ENCODE results near the gene TUBB.

The TUBB gene

DNA sequence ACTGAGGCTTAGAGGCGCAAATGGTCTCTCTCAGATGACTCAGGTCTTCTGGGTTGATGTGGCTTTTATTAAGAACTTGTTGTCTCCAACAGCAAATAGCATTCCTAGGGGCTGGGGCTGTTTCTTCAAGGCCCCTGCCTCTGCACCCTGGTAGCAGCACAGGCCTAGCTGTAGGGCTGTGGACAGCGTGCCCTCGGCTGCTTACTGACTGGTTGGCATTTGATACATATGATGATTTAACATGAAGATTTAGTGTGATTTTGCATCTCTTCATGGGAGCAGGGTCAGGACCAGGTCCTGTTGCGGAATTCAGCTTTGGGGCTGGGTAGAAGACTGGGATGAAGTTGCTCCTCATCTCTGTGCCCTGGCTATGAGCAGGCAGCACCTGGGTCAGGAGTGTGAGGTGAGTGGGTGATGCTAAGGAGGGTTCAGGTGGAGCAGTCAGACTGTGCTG is 48.5 kb downstream of the TUBB start:
- no peaks in the 10 kb centered on the region for H4K20me1 ChIP-seq (ENCODE audit: insufficient read depth, low read length)
- H3K9me3 ChIP-seq (replicated peaks; ENCODE audit: insufficient read depth, low read length), result no peaks in the 10 kb centered on the region
- no peak overlapping the region for H2AFZ ChIP-seq (ENCODE audit: low read length)
- no peak overlapping the region for H3K4me2 ChIP-seq (ENCODE audit: low read depth, low read length)
- H3K36me3 ChIP-seq (replicated peaks; ENCODE audit: insufficient read depth, low read length), result no peaks in the 10 kb centered on the region
- H3K4me1 ChIP-seq (ENCODE audit: low read length), result no peaks in the 10 kb centered on the region
- no peak overlapping the region for H3K4me3 ChIP-seq (ENCODE audit: low read length)
- H3K27ac ChIP-seq (ENCODE audit: low read length), result no peak overlapping the region
- peaks cover 6% of the 10 kb centered on the region for H3K27me3 ChIP-seq (replicated peaks; ENCODE audit: insufficient read depth, low read length)
- no peaks in the 10 kb centered on the region for H3F3A ChIP-seq (ENCODE audit: insufficient read depth, low read length)
- DNase-seq, result no peak
- H3K9ac ChIP-seq (ENCODE audit: low read length), result no peak overlapping the region
- H3K79me2 ChIP-seq (ENCODE audit: low read length), result no peaks in the 10 kb centered on the region
- no peak for TF ChIP-seq EZH2phosphoT487 (IDR thresholded peaks at IDR 0.05; ENCODE audit: low read length)
- TF ChIP-seq EZH2 (optimal IDR thresholded peaks at IDR 0.05; ENCODE audit: low read depth, low read length), result no peak
- no peak for TF ChIP-seq CTCF (IDR thresholded peaks at IDR 0.05; ENCODE audit: low read length)
- H3K9me2 ChIP-seq (replicated peaks; ENCODE audit: insufficient read depth, low read length), result no peaks in the 10 kb centered on the region

DNA sequence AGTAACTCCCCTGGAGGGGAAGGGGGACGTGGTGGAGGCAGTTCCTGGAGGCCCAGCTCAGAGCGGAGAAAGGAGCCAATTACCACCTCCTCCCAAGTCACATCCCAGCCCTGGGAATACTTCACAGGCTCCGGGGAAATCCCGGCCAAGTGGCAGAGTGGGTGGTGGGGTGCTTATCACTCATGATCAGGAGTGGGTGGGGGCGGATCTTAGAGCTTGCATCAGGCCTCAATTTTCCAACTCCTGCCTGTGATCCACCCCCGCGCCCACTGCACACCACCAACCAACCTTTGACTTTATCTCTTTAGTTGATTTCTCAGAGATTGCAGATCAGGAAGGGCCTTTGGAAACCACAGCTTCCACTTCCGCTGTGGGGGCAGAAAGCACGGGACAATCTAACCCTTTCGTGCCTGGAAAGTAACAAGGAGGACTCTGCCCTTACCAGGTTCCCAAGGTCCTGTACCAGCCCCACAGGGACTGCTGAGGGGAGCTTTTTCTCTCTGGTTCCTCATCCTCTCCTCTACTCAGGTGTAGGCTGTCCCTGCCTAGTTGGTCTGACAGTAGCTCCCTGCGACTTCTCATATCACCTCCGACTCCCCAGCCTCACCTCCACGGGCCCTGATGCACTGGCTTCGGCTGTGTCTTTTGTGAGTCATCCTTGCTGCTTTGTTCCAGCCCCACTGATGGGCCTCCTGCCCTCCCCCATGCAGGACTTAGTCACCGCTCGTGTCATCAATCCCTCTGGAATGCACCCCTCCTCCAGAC is 49.1 kb downstream of the TUBB start:
- Histone ChIP-seq H2AFZ (ENCODE audit: low read length) (no peak overlapping the region), H3K27me3 (replicated peaks; ENCODE audit: insufficient read depth, low read length) (peaks cover under 1% of the 10 kb centered on the region), H3K4me3 (ENCODE audit: low read length) (no peak overlapping the region), H3K79me2 (ENCODE audit: low read length) (no peaks in the 10 kb centered on the region), H4K20me1 (ENCODE audit: insufficient read depth, low read length) (no peaks in the 10 kb centered on the region), H3F3A (ENCODE audit: insufficient read depth, low read length) (no peaks in the 10 kb centered on the region), H3K27ac (ENCODE audit: low read length) (no peak overlapping the region), H3K9me3 (replicated peaks; ENCODE audit: insufficient read depth, low read length) (no peaks in the 10 kb centered on the region), H3K4me1 (ENCODE audit: low read length) (no peaks in the 10 kb centered on the region), H3K9me2 (replicated peaks; ENCODE audit: insufficient read depth, low read length) (no peaks in the 10 kb centered on the region), H3K36me3 (replicated peaks; ENCODE audit: insufficient read depth, low read length) (no peaks in the 10 kb centered on the region), H3K9ac (ENCODE audit: low read length) (no peak overlapping the region), H3K4me2 (ENCODE audit: low read depth, low read length) (no peak overlapping the region)
- TF ChIP-seq EZH2phosphoT487 (IDR thresholded peaks at IDR 0.05; ENCODE audit: low read length) (no peak), EZH2 (optimal IDR thresholded peaks at IDR 0.05; ENCODE audit: low read depth, low read length) (no peak), CTCF (IDR thresholded peaks at IDR 0.05; ENCODE audit: low read length) (no peak)
- DNase-seq, result no peak

GRCh38 chr6:30769853-30770524 is 49.8 kb downstream of the TUBB start:
- Histone ChIP-seq H3K27me3 (replicated peaks; ENCODE audit: insufficient read depth, low read length) (no peaks in the 10 kb centered on the region), H3F3A (ENCODE audit: insufficient read depth, low read length) (no peaks in the 10 kb centered on the region), H3K4me3 (ENCODE audit: low read length) (no peak overlapping the region), H3K9me2 (replicated peaks; ENCODE audit: insufficient read depth, low read length) (no peaks in the 10 kb centered on the region), H4K20me1 (ENCODE audit: insufficient read depth, low read length) (no peaks in the 10 kb centered on the region), H3K36me3 (replicated peaks; ENCODE audit: insufficient read depth, low read length) (no peaks in the 10 kb centered on the region), H3K27ac (ENCODE audit: low read length) (no peak overlapping the region), H3K79me2 (ENCODE audit: low read length) (no peaks in the 10 kb centered on the region), H3K9ac (ENCODE audit: low read length) (no peak overlapping the region), H3K9me3 (replicated peaks; ENCODE audit: insufficient read depth, low read length) (no peaks in the 10 kb centered on the region), H2AFZ (ENCODE audit: low read length) (no peak overlapping the region), H3K4me2 (ENCODE audit: low read depth, low read length) (no peak overlapping the region), H3K4me1 (ENCODE audit: low read length) (no peaks in the 10 kb centered on the region)
- no peak for DNase-seq
- TF ChIP-seq CTCF (IDR thresholded peaks at IDR 0.05; ENCODE audit: low read length), result no peak
- TF ChIP-seq EZH2 (optimal IDR thresholded peaks at IDR 0.05; ENCODE audit: low read depth, low read length), result no peak
- TF ChIP-seq EZH2phosphoT487 (IDR thresholded peaks at IDR 0.05; ENCODE audit: low read length), result no peak
